DND-41 (cell line): ENCODE data around the gene CMTR1.

Source experiments
- ATAC-seq: fragments of 200-7000 bp; cut with Tn5 transposase; 3 replicates; pipeline ENCODE4 v1.9.1; 2021; ENCODE audit warnings: low read depth; ENCODE audit not compliant: insufficient read depth
- DNase-seq: peaks from one replicate; pipeline ENCODE4 v3.0.0-alpha.2; 2020
- H2AFZ ChIP-seq: 2 replicates; pipeline ENCODE4 v1.6.0; 2012; ENCODE audit warnings: low read depth, low read length
- H3K27ac ChIP-seq: 2 replicates; pipeline ENCODE4 v1.5.1; 2012; ENCODE audit warnings: low read length, inconsistent platforms
- H3K27me3 ChIP-seq: fragments of 200-600 bp; sonication (generic); 2 replicates; pipeline ENCODE4 v1.6.0; 2012; ENCODE audit warnings: low read length, mild to moderate bottlenecking, inconsistent platforms; ENCODE audit not compliant: insufficient read depth, poor library complexity
- H3K36me3 ChIP-seq: 2 replicates; pipeline ENCODE4 v1.5.1; 2012; ENCODE audit warnings: low read length, inconsistent platforms; ENCODE audit not compliant: insufficient read depth
- H3K4me1 ChIP-seq: 2 replicates; pipeline ENCODE4 v1.5.1; 2012; ENCODE audit warnings: mild to moderate bottlenecking, low read length; ENCODE audit not compliant: insufficient read depth
- H3K4me2 ChIP-seq: 2 replicates; pipeline ENCODE4 v1.6.0; 2012; ENCODE audit warnings: mild to moderate bottlenecking, moderate library complexity, low read length, inconsistent platforms; ENCODE audit not compliant: insufficient read depth
- H3K4me3 ChIP-seq, 2 experiments: fragments of 200-600 bp in 1 of 2; shearing (Covaris generic) in 1 of 2; 2 replicates each; pipeline ENCODE4 v1.5.1; 2012 to 2016; ENCODE audit warnings: inconsistent platforms in 2 of 2, low read length in 2 of 2, mild to moderate bottlenecking in 2 of 2, low read depth in 1 of 2, moderate library complexity in 1 of 2
- H3K79me2 ChIP-seq: 2 replicates; pipeline ENCODE4 v1.6.0; 2012; ENCODE audit warnings: low read length, inconsistent platforms; ENCODE audit not compliant: insufficient read depth
- H3K9ac ChIP-seq: 2 replicates; pipeline ENCODE4 v1.6.0; 2012; ENCODE audit warnings: low read depth, mild to moderate bottlenecking, inconsistent platforms, low read length, moderate library complexity
- H3K9me3 ChIP-seq: 2 replicates; pipeline ENCODE4 v1.5.1; 2012; ENCODE audit warnings: low read length, moderate library complexity, mild to moderate bottlenecking, inconsistent platforms; ENCODE audit not compliant: insufficient read depth, severe bottlenecking
- H4K20me1 ChIP-seq: 2 replicates; pipeline ENCODE4 v1.6.0; 2012; ENCODE audit warnings: low read length; ENCODE audit not compliant: insufficient read depth
- CTCF ChIP-seq: IDR thresholded peaks from 2 replicates; pipeline ENCODE4 v1.5.1; 2012; ENCODE audit warnings: borderline replicate concordance, low read length, moderate library complexity, mild to moderate bottlenecking; ENCODE audit not compliant: poor library complexity, severe bottlenecking; ENCODE audit errors: extremely low read depth
- EZH2 ChIP-seq: IDR thresholded peaks from 3 replicates; pipeline ENCODE4 v1.6.1; 2012; ENCODE audit warnings: borderline replicate concordance, low read depth, mild to moderate bottlenecking, moderate library complexity, low read length, inconsistent platforms; ENCODE audit not compliant: severe bottlenecking

The CMTR1 gene

GRCh38 chr6:37459981-37460800 is 27.2 kb downstream of the CMTR1 start:
- DNase-seq = peak; percentile 39
- H3K9ac ChIP-seq = no peak overlapping the region
- peaks cover 83% of the 10 kb centered on the region for H3K36me3 ChIP-seq
- no peak overlapping the region for H3K27ac ChIP-seq
- H2AFZ ChIP-seq = no peak overlapping the region
- ATAC-seq = peak; percentile 80
- TF ChIP-seq EZH2 = no peak
- TF ChIP-seq CTCF = no peak
- no peaks in the 10 kb centered on the region for H3K79me2 ChIP-seq
- no peaks in the 10 kb centered on the region for H3K9me3 ChIP-seq
- no peaks in the 10 kb centered on the region for H4K20me1 ChIP-seq
- H3K4me2 ChIP-seq = no peak overlapping the region
- no peak overlapping the region for H3K4me3 ChIP-seq
- H3K27me3 ChIP-seq = no peaks in the 10 kb centered on the region
- H3K4me1 ChIP-seq = no peaks in the 10 kb centered on the region

- no peaks in the 10 kb centered on the region for H3K4me1 ChIP-seq
- ATAC-seq (no peak), DNase-seq (no peak)
- no peaks in the 10 kb centered on the region for H3K79me2 ChIP-seq
- TF ChIP-seq EZH2 = no peak
- no peak for TF ChIP-seq CTCF
- no peak overlapping the region for H3K27ac ChIP-seq
- no peaks in the 10 kb centered on the region for H4K20me1 ChIP-seq
- no peaks in the 10 kb centered on the region for H3K27me3 ChIP-seq
- H3K36me3 ChIP-seq = peaks cover 79% of the 10 kb centered on the region
- H3K4me2 ChIP-seq = no peak overlapping the region
- H3K4me3 ChIP-seq = no peak overlapping the region
- H2AFZ ChIP-seq = no peak overlapping the region
- no peak overlapping the region for H3K9ac ChIP-seq
- H3K9me3 ChIP-seq = no peaks in the 10 kb centered on the region
Measured at GRCh38 chr6:37460805-37461204, 27.8 kb downstream of the CMTR1 start.

- H3K27ac ChIP-seq = no peak overlapping the region
- no peaks in the 10 kb centered on the region for H3K4me1 ChIP-seq
- no peaks in the 10 kb centered on the region for H3K27me3 ChIP-seq
- peaks cover 4% of the 10 kb centered on the region for H3K9me3 ChIP-seq
- no peak overlapping the region for H3K4me2 ChIP-seq
- H4K20me1 ChIP-seq = no peaks in the 10 kb centered on the region
- H3K9ac ChIP-seq = no peak overlapping the region
- TF ChIP-seq CTCF (no peak), EZH2 (no peak)
- H3K4me3 ChIP-seq = no peak overlapping the region
- H3K79me2 ChIP-seq = no peaks in the 10 kb centered on the region
- ATAC-seq = no peak
- DNase-seq = no peak
- peaks cover 83% of the 10 kb centered on the region for H3K36me3 ChIP-seq
- no peak overlapping the region for H2AFZ ChIP-seq
Measured at GRCh38 chr6:37463110-37463509, 30.1 kb downstream of the CMTR1 start.
